PC-9 (cell line): Measurements from ENCODE around the gene ANXA1. TPM values are rescaled to one million over a fixed set of nuclear protein-coding genes. Genes with fewer than 3 reads are reported as not detected.
A peak's percentile ranks its signal among the peaks of the same experiment; 100 is the strongest.

Experiments
- BruUV-seq: library from RNA; stranded (reverse); fragments of 400-500 nt; replicated peaks from 2 replicates; lab custom pipeline; 2021; lab: Mats Ljungman, UMichigan
- CTCF ChIA-PET: fragments of 300-600 bp; sonication (Branson Sonifier 250); formaldehyde crosslinking; loops from one replicate; lab custom pipeline; 2022; ENCODE audit warnings: antibody characterized with exemption; lab: Charles Lee
- POLR2A ChIA-PET: fragments of 300-600 bp; sonication (Branson Sonifier 250); formaldehyde crosslinking; loops from one replicate; lab custom pipeline; 2022; ENCODE audit warnings: antibody characterized with exemption; ENCODE audit not compliant: unreplicated experiment; lab: Charles Lee
- DNase-seq, 2 experiments: peaks; one replicate each; pipeline versions ENCODE4 v3.0.0 to v3.0.0-alpha.2; 2015 to 2022; ENCODE audit warnings: mixed read lengths in 1 of 2
- H2AFZ ChIP-seq: fragments of 200-600 bp; sonication (generic); 2 replicates; pipeline ENCODE4 v1.8.1; 2017; ENCODE audit warnings: antibody characterized with exemption
- H3F3A ChIP-seq: fragments of 200-600 bp; sonication (generic); 2 replicates; pipeline ENCODE4 v1.8.1; 2017; ENCODE audit warnings: antibody characterized with exemption, mild to moderate bottlenecking, low read depth; ENCODE audit not compliant: insufficient read depth
- H3K27ac ChIP-seq: fragments of 200-600 bp; sonication (generic); 2 replicates; pipeline ENCODE4 v1.6.1; 2016; ENCODE audit warnings: mixed run types
- H3K27me3 ChIP-seq: fragments of 200-600 bp; sonication (generic); 2 replicates; pipeline ENCODE4 v1.6.1; 2016; ENCODE audit warnings: low read depth, mixed run types; ENCODE audit not compliant: insufficient read depth
- H3K36me3 ChIP-seq: fragments of 200-600 bp; sonication (generic); 2 replicates; pipeline ENCODE4 v1.6.1; 2016; ENCODE audit warnings: low read depth, mixed run types
- H3K4me1 ChIP-seq: fragments of 200-600 bp; sonication (generic); replicated peaks from 2 replicates; pipeline ENCODE4 v1.6.1; 2016; ENCODE audit warnings: mixed run types; ENCODE audit not compliant: insufficient read depth
- H3K4me2 ChIP-seq: fragments of 200-600 bp; sonication (generic); 2 replicates; pipeline ENCODE4 v1.6.1; 2017; ENCODE audit warnings: mixed run types
- H3K4me3 ChIP-seq: fragments of 200-600 bp; sonication (generic); 2 replicates; pipeline ENCODE4 v1.6.1; 2016; ENCODE audit warnings: mixed run types
- H3K79me2 ChIP-seq: fragments of 200-600 bp; sonication (generic); 2 replicates; pipeline ENCODE4 v1.6.1; 2017; ENCODE audit warnings: low read depth, mixed run types
- H3K9me2 ChIP-seq: fragments of 200-600 bp; sonication (generic); 2 replicates; pipeline ENCODE4 v1.8.1; 2017; ENCODE audit warnings: mild to moderate bottlenecking; ENCODE audit not compliant: insufficient read depth
- H3K9me3 ChIP-seq: fragments of 200-600 bp; sonication (generic); 2 replicates; pipeline ENCODE4 v1.8.1; 2016; ENCODE audit warnings: low read depth; ENCODE audit not compliant: insufficient read depth
- H4K20me1 ChIP-seq: fragments of 200-600 bp; sonication (generic); 2 replicates; pipeline ENCODE4 v1.8.1; 2017; ENCODE audit not compliant: insufficient read depth
- EZH2 ChIP-seq: fragments of 200-600 bp; sonication (generic); IDR thresholded peaks from 2 replicates; pipeline ENCODE4 v1.8.0; 2017; ENCODE audit warnings: antibody characterized with exemption, low read depth
- intact Hi-C: fragments of 100-400 bp; cut with micrococcal nuclease; formaldehyde crosslinking; loops from one replicate; pipeline ENCODE4 v1.10.0; 2022; ENCODE audit not compliant: unreplicated experiment
- total RNA-seq: library from RNA; stranded (reverse); gene quantifications from 2 replicates; pipeline ENCODE4 v1.2.3, GENCODE V29; 2021
- TF ChIP-seq, protein P1 (sequence below): fragments of 200-600 bp; sonication (generic); conservative IDR thresholded peaks from 2 replicates; pipeline ENCODE4 v1.6.1; 2017; ENCODE audit warnings: mixed run types, antibody characterized with exemption, mild to moderate bottlenecking, moderate library complexity

The ANXA1 gene
- total RNA-seq, 1 experiment from 2014 or later = 753 TPM

DNA sequence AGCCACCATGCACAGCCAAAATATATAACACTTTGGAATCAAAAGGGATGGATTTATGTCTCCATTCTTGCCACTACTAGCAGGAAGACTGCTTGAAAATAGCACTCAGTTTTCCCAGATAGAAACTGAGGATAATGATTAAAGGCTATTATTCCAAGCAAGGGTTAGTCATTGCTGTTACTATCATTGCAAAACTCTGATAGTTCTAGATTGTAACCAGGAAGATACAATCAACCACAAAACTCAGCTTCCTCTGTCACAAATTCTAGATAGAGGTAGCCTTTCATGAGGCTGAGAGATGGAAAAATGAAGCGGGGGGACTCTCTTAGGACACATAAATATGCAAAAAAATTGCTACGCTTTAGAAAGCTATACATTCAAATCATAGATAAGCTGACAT lies 3.1 kb downstream of the ANXA1 start:
- TF ChIP-seq, protein P1, sequence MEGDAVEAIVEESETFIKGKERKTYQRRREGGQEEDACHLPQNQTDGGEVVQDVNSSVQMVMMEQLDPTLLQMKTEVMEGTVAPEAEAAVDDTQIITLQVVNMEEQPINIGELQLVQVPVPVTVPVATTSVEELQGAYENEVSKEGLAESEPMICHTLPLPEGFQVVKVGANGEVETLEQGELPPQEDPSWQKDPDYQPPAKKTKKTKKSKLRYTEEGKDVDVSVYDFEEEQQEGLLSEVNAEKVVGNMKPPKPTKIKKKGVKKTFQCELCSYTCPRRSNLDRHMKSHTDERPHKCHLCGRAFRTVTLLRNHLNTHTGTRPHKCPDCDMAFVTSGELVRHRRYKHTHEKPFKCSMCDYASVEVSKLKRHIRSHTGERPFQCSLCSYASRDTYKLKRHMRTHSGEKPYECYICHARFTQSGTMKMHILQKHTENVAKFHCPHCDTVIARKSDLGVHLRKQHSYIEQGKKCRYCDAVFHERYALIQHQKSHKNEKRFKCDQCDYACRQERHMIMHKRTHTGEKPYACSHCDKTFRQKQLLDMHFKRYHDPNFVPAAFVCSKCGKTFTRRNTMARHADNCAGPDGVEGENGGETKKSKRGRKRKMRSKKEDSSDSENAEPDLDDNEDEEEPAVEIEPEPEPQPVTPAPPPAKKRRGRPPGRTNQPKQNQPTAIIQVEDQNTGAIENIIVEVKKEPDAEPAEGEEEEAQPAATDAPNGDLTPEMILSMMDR = no peak
- no peak for TF ChIP-seq EZH2
- H3F3A ChIP-seq = peaks cover 16% of the 10 kb centered on the region; the same call in 1 of the 2 replicates
- peaks cover 15% of the 10 kb centered on the region; the same call in 1 of the 2 replicates for H3K79me2 ChIP-seq
- no peaks in the 10 kb centered on the region for H4K20me1 ChIP-seq
- peaks cover 24% of the 10 kb centered on the region for H3K9me3 ChIP-seq
- CTCF ChIA-PET = interaction anchor here (0.6 kb wide), 1 partner anchor 32 kb away, joined by 3 read pairs; no protein-coding TSS in a partner anchor
- H2AFZ ChIP-seq = no peak overlapping the region
- no peak overlapping the region for H3K4me3 ChIP-seq
- peak overlapping the region; percentile 56; the same call in 1 of the 2 replicates for H3K4me2 ChIP-seq
- H3K9me2 ChIP-seq = no peaks in the 10 kb centered on the region
- POLR2A ChIA-PET = interaction anchor here (0.6 to 1.1 kb wide), 4 partner anchors 17 to 1937 kb away, joined by 3 to 5 read pairs (median 4); no protein-coding TSS in a partner anchor
- no TSS peak for BruUV-seq
- intact Hi-C loops = loop anchor here (2.0 to 10.0 kb wide), 2 partner anchors 48 to 1010 kb away; partner anchors contain the start of gene GDA
- no peak overlapping the region for H3K27ac ChIP-seq
- H3K36me3 ChIP-seq = peaks cover 9% of the 10 kb centered on the region; the same call in 1 of the 2 replicates
- no peaks in the 10 kb centered on the region for H3K27me3 ChIP-seq
- DNase-seq = peak in 1 of 2 experiments; percentile 39
- H3K4me1 ChIP-seq = peaks cover 32% of the 10 kb centered on the region

DNA sequence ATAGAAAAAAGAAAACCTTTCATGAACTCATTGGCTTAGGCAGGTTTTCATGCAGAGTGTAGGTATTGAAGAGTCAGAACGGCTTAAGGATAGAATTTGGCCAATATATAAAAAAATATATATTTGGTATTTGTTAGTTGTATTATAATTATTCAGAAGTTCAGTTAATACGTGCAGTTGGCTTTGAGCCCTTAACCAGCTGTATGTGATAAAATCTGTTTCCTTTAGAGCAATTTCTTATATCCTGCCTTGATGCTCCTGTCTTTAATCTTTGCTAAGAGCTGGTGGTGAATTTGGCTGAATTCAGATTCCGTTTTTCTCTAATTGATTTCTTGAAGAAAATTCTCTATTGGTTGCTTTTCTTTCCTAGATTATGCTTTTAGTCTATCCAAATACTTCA lies 3.7 kb downstream of the ANXA1 start:
- peaks cover 6% of the 10 kb centered on the region; the same call in 1 of the 2 replicates for H3K36me3 ChIP-seq
- no peak overlapping the region for H3K4me3 ChIP-seq
- H3K4me2 ChIP-seq = no peak overlapping the region
- peaks cover 18% of the 10 kb centered on the region for H3K9me3 ChIP-seq
- ChIA-PET POLR2A (interaction anchor here (0.7 to 1.1 kb wide), 3 partner anchors 18 to 1937 kb away, joined by 3 to 5 read pairs (median 4); no protein-coding TSS in a partner anchor), CTCF (interaction anchor here (0.5 to 0.6 kb wide), 2 partner anchors 32 to 47 kb away, joined by 3 read pairs; no protein-coding TSS in a partner anchor)
- DNase-seq = no peak
- no peak overlapping the region for H2AFZ ChIP-seq
- TF ChIP-seq EZH2 = no peak
- TF ChIP-seq, protein P1 = no peak
- H3K4me1 ChIP-seq = peaks cover 26% of the 10 kb centered on the region
- peaks cover 15% of the 10 kb centered on the region; the same call in 1 of the 2 replicates for H3K79me2 ChIP-seq
- H3K9me2 ChIP-seq = no peaks in the 10 kb centered on the region
- intact Hi-C loops = loop anchor here (2.0 to 10.0 kb wide), 2 partner anchors 49 to 1011 kb away; partner anchors contain the start of gene GDA
- H4K20me1 ChIP-seq = no peaks in the 10 kb centered on the region
- no peaks in the 10 kb centered on the region for H3K27me3 ChIP-seq
- BruUV-seq = no TSS peak
- no peak overlapping the region for H3K27ac ChIP-seq
- H3F3A ChIP-seq = peaks cover 12% of the 10 kb centered on the region; the same call in 1 of the 2 replicates

DNA sequence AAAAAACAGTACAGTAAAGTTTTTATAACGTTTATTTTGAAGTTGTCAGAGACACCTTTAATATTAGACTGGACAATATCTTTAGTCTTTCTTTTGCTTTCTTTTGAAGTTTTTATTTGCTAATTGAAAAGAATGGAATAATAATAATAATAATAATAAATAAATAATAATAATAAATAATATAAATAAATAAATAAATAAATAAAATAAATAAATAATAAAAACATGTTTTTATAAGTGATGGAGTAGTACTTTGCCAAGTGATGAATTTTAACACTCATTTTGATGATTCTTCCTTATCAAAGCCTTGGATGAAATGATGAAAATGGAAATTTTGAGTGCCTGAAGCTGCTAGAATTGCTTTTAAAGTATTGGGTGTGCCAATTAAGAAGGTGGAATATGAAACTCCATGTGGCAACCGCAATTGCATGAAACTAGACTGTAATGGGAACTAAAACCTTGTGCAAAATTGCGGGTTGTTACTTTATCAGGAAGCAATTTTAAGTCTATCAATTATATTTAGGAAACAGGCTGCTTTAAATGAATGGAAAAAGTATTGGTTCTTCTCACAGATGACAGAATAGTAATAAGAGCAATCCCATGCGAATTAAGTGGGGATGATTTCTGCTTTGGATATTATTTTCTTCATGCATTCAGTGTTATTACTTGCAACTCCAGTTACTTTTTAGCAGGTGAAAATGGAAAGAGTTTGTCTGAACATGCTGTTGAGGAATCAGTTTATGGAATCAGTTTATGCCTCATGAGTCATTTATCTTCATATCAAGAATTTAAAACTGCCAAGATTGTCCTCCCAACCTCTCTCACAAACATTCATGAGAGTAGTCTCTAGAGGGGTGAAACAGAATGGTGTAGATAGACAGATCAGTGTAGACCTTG lies 4.6 kb downstream of the ANXA1 start:
- H3K36me3 ChIP-seq = 0 out of 2 replicates have a peak, but pooled peaks cover 3% of the 10 kb centered on the region
- peaks cover 20% of the 10 kb centered on the region for H3K4me1 ChIP-seq
- no TSS peak for BruUV-seq
- H3K79me2 ChIP-seq = peaks cover 15% of the 10 kb centered on the region; the same call in 1 of the 2 replicates
- no peaks in the 10 kb centered on the region for H3K9me2 ChIP-seq
- CTCF ChIA-PET = interaction anchor here (0.5 kb wide), 1 partner anchor 48 kb away, joined by 3 read pairs; no protein-coding TSS in a partner anchor
- H3K4me3 ChIP-seq = no peak overlapping the region
- H3K27me3 ChIP-seq = no peaks in the 10 kb centered on the region
- H2AFZ ChIP-seq = no peak overlapping the region
- no peak for DNase-seq
- TF ChIP-seq, protein P1 = no peak
- TF ChIP-seq EZH2 = no peak
- peaks cover 9% of the 10 kb centered on the region for H3K9me3 ChIP-seq
- no peaks in the 10 kb centered on the region for H4K20me1 ChIP-seq
- intact Hi-C loops = loop anchor here (2.0 to 10.0 kb wide), 2 partner anchors 49 to 1011 kb away; partner anchors contain the start of gene GDA
- no peak overlapping the region; the same call in 1 of the 2 replicates for H3K4me2 ChIP-seq
- peaks cover 11% of the 10 kb centered on the region; the same call in 1 of the 2 replicates for H3F3A ChIP-seq
- POLR2A ChIA-PET = interaction anchor here (1.1 kb wide), 1 partner anchor 19 kb away, joined by 4 read pairs; no protein-coding TSS in a partner anchor
- H3K27ac ChIP-seq = peak overlapping the region; percentile 32; the same call in 1 of the 2 replicates
